C4-2B (cell line): ENCODE data around the gene ZNRF4.

Experiments used
- CTCF ChIP-seq: fragments of 450-650 bp; conservative IDR thresholded peaks from 2 replicates; pipeline ENCODE4 v1.5.1; 2017; ENCODE audit warnings: mild to moderate bottlenecking
- ZFX ChIP-seq: fragments of 450-650 bp; IDR thresholded peaks from 2 replicates; pipeline ENCODE4 v1.6.1; 2017

GRCh38 chr19:5451494-5451893 lies 3.7 kb upstream of the ZNRF4 start:
- TF ChIP-seq CTCF (no peak), ZFX (no peak)
